ENCODE data around the gene FAM3A. TPM values are rescaled to one million over a fixed set of nuclear protein-coding genes. Genes with fewer than 3 reads are reported as not detected.

FAM3A gene
- total RNA-seq, 1 experiment from 2014 or later = 25.0 TPM

DNA sequence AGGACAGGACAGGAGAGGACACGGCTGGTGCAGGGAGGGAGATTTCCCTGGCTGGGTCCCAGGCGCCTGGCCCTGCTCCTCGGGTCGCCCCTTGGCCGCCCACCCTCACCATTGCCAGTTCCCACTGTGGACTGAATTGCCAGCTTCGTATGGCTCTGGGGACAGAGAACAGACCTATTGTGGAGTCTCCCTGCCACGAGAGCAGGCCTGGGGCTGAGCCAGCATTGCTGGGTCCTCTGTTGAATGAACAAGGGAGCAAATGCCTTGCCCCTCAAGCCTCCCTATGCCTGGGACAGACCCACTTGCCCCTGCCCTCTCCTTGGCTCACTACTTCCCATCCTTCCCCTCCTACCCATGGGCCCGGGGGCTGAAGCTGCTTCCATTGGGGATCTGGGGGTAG is 53.6 kb downstream of the FAM3A start:
- DNase-seq (ENCODE audit: low spot score) (no peak), ATAC-seq (no peak)
- CTCF ChIA-PET = no interaction called here
- H3K27ac Mint-ChIP-seq = no peak overlapping the region
- H3K4me1 Mint-ChIP-seq = no peaks in the 10 kb centered on the region
- POLR2A ChIA-PET = interaction anchor here (0.6 kb wide), 1 partner anchor 31 kb away, joined by 3 read pairs; no protein-coding TSS in a partner anchor
- no peak overlapping the region for H3K4me3 Mint-ChIP-seq
- H3K27me3 Mint-ChIP-seq (ENCODE audit: low read depth) = peaks cover under 1% of the 10 kb centered on the region; the same call in 1 of the 2 replicates
- H3K9me3 Mint-ChIP-seq = no peaks in the 10 kb centered on the region
- TF ChIP-seq SMAD4 (CRISPR knock-in tag; IDR thresholded peaks at IDR 0.05) (no peak), E2F4 (CRISPR knock-in tag; IDR thresholded peaks at IDR 0.05; ENCODE audit: borderline replicate concordance, low read depth) (no peak), GTF2I (CRISPR knock-in tag; conservative IDR thresholded peaks at IDR 0.05) (no peak), NR3C1 (CRISPR knock-in tag; conservative IDR thresholded peaks at IDR 0.05; ENCODE audit: low read depth) (no peak), KAT7 (CRISPR knock-in tag; IDR thresholded peaks at IDR 0.05; ENCODE audit: borderline replicate concordance) (no peak), ATF6 (CRISPR knock-in tag; IDR thresholded peaks at IDR 0.05) (no peak), NR2C2 (CRISPR knock-in tag; IDR thresholded peaks at IDR 0.05) (no peak), FOXP1 (CRISPR knock-in tag; IDR thresholded peaks at IDR 0.05; ENCODE audit: borderline replicate concordance) (no peak), MXD4 (CRISPR knock-in tag; IDR thresholded peaks at IDR 0.05; ENCODE audit: borderline replicate concordance) (no peak), ESRRA (CRISPR knock-in tag; IDR thresholded peaks at IDR 0.05; ENCODE audit: borderline replicate concordance) (no peak), SOX15 (CRISPR knock-in tag; IDR thresholded peaks at IDR 0.05) (no peak), ZNF423 (CRISPR knock-in tag; IDR thresholded peaks at IDR 0.05) (no peak)
- TF ChIP-seq, protein P1, sequence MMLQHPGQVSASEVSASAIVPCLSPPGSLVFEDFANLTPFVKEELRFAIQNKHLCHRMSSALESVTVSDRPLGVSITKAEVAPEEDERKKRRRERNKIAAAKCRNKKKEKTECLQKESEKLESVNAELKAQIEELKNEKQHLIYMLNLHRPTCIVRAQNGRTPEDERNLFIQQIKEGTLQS (CRISPR knock-in tag; conservative IDR thresholded peaks at IDR 0.05) = no peak
- TF ChIP-seq, protein P2, sequence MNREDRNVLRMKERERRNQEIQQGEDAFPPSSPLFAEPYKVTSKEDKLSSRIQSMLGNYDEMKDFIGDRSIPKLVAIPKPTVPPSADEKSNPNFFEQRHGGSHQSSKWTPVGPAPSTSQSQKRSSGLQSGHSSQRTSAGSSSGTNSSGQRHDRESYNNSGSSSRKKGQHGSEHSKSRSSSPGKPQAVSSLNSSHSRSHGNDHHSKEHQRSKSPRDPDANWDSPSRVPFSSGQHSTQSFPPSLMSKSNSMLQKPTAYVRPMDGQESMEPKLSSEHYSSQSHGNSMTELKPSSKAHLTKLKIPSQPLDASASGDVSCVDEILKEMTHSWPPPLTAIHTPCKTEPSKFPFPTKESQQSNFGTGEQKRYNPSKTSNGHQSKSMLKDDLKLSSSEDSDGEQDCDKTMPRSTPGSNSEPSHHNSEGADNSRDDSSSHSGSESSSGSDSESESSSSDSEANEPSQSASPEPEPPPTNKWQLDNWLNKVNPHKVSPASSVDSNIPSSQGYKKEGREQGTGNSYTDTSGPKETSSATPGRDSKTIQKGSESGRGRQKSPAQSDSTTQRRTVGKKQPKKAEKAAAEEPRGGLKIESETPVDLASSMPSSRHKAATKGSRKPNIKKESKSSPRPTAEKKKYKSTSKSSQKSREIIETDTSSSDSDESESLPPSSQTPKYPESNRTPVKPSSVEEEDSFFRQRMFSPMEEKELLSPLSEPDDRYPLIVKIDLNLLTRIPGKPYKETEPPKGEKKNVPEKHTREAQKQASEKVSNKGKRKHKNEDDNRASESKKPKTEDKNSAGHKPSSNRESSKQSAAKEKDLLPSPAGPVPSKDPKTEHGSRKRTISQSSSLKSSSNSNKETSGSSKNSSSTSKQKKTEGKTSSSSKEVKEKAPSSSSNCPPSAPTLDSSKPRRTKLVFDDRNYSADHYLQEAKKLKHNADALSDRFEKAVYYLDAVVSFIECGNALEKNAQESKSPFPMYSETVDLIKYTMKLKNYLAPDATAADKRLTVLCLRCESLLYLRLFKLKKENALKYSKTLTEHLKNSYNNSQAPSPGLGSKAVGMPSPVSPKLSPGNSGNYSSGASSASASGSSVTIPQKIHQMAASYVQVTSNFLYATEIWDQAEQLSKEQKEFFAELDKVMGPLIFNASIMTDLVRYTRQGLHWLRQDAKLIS (CRISPR knock-in tag; IDR thresholded peaks at IDR 0.05; ENCODE audit: borderline replicate concordance) = no peak
- TF ChIP-seq, protein P3, sequence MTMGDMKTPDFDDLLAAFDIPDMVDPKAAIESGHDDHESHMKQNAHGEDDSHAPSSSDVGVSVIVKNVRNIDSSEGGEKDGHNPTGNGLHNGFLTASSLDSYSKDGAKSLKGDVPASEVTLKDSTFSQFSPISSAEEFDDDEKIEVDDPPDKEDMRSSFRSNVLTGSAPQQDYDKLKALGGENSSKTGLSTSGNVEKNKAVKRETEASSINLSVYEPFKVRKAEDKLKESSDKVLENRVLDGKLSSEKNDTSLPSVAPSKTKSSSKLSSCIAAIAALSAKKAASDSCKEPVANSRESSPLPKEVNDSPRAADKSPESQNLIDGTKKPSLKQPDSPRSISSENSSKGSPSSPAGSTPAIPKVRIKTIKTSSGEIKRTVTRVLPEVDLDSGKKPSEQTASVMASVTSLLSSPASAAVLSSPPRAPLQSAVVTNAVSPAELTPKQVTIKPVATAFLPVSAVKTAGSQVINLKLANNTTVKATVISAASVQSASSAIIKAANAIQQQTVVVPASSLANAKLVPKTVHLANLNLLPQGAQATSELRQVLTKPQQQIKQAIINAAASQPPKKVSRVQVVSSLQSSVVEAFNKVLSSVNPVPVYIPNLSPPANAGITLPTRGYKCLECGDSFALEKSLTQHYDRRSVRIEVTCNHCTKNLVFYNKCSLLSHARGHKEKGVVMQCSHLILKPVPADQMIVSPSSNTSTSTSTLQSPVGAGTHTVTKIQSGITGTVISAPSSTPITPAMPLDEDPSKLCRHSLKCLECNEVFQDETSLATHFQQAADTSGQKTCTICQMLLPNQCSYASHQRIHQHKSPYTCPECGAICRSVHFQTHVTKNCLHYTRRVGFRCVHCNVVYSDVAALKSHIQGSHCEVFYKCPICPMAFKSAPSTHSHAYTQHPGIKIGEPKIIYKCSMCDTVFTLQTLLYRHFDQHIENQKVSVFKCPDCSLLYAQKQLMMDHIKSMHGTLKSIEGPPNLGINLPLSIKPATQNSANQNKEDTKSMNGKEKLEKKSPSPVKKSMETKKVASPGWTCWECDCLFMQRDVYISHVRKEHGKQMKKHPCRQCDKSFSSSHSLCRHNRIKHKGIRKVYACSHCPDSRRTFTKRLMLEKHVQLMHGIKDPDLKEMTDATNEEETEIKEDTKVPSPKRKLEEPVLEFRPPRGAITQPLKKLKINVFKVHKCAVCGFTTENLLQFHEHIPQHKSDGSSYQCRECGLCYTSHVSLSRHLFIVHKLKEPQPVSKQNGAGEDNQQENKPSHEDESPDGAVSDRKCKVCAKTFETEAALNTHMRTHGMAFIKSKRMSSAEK (CRISPR knock-in tag; IDR thresholded peaks at IDR 0.05; ENCODE audit: borderline replicate concordance) = no peak
- TF ChIP-seq, protein P4, sequence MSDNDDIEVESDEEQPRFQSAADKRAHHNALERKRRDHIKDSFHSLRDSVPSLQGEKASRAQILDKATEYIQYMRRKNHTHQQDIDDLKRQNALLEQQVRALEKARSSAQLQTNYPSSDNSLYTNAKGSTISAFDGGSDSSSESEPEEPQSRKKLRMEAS (CRISPR knock-in tag; IDR thresholded peaks at IDR 0.05) = no peak
- TF ChIP-seq, protein P5, sequence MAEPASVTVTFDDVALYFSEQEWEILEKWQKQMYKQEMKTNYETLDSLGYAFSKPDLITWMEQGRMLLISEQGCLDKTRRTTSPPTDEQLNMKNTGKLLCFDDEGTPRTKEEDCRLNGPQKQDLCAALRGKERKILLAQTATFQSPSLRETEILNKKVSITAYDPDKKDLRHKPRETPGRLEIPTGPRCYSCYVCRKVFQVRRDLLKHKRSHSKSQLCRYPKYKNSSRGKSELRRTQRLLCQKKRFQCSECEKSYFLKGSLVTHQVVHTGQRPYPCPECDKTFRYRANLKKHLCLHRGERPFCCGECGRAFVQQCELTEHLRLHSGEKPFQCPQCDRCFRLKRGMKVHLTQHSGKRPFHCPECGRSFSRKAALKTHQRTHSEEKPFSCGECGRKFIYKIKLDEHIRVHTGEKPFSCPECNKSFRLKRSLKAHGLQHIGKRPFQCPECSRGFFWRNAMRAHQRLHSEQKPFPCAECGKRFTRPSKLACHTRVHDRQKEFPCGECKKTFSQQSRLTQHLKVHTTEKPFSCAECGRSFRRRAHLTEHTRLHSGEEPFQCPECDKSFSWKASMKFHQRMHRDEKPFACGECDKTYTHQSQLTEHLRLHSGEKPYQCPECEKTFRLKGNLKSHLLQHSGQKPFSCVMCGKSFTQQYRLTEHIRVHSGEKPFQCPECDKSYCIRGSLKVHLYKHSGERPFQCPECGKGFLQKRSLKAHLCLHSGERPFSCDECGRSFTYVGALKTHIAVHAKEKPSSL (CRISPR knock-in tag; conservative IDR thresholded peaks at IDR 0.05) = no peak
- H3K36me3 Mint-ChIP-seq = no peaks in the 10 kb centered on the region
